GM11168 (cell line): Measurements from ENCODE around the gene CSN3.
"Not testable (repeated sequence)": the region's sequence is repeated elsewhere in the genome, so short reads cannot be mapped to it uniquely, and the experiment has no call there.

Source experiments
- in situ Hi-C: fragments of 300-500 bp; cut with MboI; formaldehyde crosslinking; loops from one replicate; pipeline ENCODE4 v1.12.0; 2022; ENCODE audit warnings: low sequenced_read_pairs; ENCODE audit not compliant: unreplicated experiment

CSN3 gene, protein sequence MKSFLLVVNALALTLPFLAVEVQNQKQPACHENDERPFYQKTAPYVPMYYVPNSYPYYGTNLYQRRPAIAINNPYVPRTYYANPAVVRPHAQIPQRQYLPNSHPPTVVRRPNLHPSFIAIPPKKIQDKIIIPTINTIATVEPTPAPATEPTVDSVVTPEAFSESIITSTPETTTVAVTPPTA

DNA sequence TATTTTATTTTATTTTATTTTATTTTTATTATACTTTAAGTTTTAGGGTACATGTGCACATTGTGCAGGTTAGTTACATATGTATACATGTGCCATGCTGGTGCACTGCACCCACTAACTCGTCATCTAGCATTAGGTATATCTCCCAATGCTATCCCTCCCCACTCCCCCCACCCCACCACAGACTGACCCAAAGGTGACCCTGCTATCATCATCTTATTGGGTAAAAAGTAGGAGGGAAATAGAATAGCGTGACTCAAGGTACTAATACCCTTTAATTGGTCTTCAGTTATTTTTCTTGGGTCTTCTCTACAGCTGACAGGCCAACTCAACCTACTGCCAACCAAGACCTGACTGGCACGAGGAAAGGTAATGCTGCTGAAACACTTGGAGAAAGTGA is at the start of gene CSN3:
Gene CSN3, plus strand, starts transcription at position 301 of the 400 bp plus-strand sequence. CDS start 2,223 bp downstream, outside the sequence.
- in situ Hi-C loops: not testable (repeated sequence)

DNA sequence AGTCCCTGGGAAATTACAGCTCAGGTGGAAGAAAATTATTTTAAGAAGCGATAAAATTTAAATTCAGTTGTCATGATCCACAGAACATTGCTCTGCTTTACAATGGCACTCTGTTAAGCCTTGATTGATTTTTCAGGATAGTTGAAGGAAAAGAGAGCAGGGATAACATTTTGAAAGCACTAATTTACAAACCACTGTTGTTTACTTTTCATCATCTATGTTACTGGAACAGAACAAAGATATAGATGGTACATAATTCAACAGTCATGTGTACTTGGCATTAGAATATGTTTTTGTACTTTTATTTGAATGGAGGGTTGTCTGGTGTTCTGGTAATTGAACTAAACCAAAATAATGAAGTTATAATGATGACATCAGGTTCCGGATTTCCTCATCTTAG is 49.5 kb upstream of the CSN3 start:
- in situ Hi-C loops: loop anchor here (25.0 kb wide), 1 partner anchor 506 kb away; no protein-coding TSS in a partner anchor

DNA sequence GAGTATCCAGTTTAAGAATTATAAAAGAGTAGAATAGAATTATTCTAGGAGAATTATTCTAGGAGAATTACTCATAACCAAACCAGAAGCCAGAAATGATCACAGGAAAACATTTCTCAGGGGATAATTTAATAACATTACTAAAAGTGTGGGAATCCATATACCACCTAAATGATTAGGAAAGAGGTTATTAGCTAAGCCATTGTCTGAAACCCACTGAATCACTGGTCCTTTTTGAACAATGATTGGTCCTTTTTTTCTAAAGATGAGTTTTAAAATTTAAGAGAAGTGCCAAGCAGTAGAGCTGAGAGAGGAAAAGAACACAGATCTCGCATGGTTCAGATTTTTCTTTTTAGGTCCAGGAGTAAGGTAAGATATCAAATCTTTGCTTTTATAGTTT is 47.0 kb upstream of the CSN3 start, which contains the start of gene ODAM:
Gene ODAM, plus strand, starts transcription at position 301 of the 400 bp plus-strand sequence. CDS start 819 bp downstream, outside the sequence.
- in situ Hi-C loops: loop anchor here (25.0 kb wide), 1 partner anchor 508 kb away; no protein-coding TSS in a partner anchor

DNA sequence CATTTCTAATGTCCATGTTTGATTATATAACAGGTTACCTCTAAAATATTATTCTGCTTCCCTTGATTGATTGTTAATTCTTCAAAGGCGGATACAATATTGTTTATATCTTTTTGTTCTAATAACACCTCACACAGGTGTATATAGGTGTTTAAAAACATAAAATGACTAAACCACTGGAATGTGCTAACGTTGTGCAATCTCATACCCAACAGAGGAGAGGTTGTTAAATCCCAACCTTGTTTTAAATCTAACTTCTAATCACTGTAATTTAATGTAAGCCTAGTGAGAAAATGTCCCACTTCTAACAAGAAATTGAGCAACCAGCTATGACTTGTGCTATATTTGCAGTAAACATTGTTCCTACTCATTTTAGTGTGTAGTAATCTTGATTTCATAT is 45.5 kb upstream of the CSN3 start:
- in situ Hi-C loops: loop anchor here (25.0 kb wide), 1 partner anchor 510 kb away; no protein-coding TSS in a partner anchor

DNA sequence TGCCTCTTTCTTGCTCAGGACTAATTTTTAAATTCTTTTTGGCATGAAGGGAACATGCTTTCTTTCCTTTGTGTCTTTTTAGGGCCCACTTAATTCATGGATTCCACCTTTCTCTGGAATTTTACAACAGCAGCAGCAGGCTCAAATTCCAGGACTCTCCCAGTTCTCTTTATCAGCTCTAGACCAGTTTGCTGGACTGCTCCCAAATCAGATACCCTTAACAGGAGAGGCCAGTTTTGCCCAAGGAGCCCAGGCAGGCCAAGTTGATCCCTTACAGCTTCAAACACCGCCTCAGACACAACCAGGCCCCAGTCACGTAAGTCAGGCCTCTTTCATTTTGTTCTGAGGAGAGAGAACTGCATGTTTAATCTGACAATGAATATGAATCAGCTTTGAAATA is 44.6 kb upstream of the CSN3 start:
- in situ Hi-C loops: loop anchor here (25.0 kb wide), 1 partner anchor 511 kb away; no protein-coding TSS in a partner anchor

DNA sequence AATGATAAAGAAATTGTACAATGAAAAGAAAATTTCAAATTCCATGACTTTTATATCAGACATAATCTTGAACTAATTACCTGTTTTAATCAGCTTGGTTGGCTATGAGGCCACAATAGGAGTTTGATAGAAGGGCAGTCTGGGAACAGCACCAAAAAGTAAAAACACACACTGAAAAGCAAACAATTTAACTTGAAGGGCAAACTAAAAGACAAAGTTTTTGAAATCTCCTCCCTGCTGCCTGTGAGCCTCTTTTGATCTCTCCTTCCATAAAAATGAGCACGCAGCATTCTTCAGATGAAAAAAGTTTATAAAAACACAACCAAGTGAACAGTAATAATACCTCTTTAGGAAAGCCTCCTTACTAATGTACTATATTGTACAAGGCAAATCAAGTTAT is 38.8 kb upstream of the CSN3 start:
- in situ Hi-C loops: no loop called here

DNA sequence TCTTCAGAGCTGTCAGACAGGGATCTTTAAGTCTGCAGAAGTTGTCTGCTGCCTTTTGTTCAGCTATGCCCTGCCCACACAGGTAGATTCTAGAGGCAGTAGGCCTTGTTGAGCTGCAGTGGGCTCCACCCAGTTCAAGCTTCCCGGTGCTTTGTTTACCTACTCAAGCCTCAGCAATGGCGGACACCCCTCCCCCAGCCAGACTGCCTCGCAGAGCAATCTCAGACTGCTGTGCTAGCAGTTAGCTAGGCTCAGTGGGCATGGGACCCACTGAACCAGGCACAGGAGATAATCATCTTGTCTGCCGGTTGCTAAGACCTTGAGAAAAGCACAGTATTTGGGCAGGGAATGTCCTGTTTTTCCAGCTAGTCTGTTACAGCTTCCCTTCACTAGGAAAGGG is 29.6 kb upstream of the CSN3 start:
- in situ Hi-C loops: not testable (repeated sequence)

DNA sequence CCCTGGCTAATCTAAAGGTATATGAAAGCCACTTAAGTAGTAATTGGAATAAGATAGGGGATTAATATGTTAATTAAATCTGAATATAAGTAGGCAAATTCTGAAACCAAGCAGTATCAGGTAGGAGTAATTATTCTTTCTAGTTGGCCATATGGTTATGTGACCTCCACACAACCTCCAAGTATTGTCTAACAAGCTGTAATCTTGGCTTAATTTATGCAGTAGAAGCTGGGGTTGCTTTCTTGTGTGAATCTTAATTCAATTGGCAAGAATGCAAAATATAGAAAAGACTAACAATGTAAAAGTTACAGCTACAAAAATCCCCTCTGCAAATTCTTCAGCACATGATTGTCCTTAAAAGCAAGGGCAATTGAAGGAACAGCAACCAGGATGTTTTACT is 26.3 kb upstream of the CSN3 start:
- in situ Hi-C loops: not testable (repeated sequence)

DNA sequence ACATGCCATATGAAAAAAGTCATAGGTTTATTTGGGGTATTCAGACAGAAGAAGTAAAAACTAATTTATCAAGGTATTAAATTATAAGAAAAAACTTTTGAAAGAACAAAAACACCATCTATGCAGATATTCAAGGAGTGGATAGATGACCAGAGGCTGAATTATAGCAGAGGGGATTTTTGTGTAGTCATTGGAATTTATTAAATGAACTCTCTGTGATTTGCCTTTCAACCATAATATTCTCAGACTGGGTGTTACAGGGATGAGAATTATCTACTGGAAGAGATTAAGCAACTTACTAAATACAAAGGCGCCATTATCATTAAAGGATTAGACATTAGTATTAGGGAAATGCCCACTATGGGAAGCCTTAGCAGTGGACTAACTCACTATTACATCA is 25.8 kb upstream of the CSN3 start:
- in situ Hi-C loops: not testable (repeated sequence)

DNA sequence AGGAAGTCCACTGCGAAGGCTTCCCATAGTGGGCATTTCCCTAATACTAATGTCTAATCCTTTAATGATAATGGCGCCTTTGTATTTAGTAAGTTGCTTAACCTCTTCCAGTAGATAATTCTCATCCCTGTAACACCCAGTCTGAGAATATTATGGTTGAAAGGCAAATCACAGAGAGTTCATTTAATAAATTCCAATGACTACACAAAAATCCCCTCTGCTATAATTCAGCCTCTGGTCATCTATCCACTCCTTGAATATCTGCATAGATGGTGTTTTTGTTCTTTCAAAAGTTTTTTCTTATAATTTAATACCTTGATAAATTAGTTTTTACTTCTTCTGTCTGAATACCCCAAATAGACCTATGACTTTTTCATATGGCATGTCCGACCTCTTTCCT is 21.0 kb upstream of the CSN3 start:
- in situ Hi-C loops: not testable (repeated sequence)

DNA sequence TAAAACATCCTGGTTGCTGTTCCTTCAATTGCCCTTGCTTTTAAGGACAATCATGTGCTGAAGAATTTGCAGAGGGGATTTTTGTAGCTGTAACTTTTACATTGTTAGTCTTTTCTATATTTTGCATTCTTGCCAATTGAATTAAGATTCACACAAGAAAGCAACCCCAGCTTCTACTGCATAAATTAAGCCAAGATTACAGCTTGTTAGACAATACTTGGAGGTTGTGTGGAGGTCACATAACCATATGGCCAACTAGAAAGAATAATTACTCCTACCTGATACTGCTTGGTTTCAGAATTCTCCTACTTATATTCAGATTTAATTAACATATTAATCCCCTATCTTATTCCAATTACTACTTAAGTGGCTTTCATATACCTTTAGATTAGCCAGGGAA is 20.6 kb upstream of the CSN3 start:
- in situ Hi-C loops: not testable (repeated sequence)

DNA sequence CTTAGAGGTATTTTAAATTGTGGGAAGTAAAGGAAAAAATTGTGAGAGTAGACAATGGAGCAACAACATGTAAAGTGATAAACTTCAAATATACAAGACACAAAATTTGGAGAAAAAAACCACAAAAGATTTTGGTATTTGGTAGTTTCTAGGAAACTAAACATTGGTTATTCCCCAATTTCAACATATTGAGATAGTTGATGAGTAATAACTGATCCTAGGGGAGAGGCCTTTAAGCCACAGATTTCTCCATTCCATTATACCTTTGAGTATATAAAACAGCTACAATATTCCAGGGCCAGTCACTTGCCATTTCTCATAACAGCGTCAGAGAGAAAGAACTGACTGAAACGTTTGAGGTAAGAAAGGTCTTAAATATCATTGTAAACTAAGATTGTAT is 16.6 kb upstream of the CSN3 start, which contains the start of gene FDCSP:
Gene FDCSP, plus strand, starts transcription at position 301 of the 400 bp plus-strand sequence. CDS start 5,071 bp downstream, outside the sequence.
- in situ Hi-C loops: no loop called here

DNA sequence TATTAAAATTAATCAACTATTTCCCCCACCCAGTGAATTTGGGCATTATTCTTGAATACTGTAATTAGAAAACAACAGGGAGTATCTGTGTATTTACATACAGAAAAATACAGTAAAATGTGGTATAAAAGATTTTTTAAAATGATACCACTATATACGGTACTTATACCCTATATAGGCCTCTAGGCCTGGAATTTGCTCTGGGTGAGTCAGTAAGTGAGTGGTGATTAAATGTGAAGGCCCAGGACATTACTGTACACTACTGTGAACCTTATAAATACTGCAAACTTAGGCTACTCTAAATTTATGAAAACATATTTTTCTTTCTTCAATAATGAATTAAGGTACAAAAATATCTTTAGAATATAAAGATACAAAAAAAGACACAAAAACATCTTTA is 6.3 kb upstream of the CSN3 start:
- in situ Hi-C loops: no loop called here

DNA sequence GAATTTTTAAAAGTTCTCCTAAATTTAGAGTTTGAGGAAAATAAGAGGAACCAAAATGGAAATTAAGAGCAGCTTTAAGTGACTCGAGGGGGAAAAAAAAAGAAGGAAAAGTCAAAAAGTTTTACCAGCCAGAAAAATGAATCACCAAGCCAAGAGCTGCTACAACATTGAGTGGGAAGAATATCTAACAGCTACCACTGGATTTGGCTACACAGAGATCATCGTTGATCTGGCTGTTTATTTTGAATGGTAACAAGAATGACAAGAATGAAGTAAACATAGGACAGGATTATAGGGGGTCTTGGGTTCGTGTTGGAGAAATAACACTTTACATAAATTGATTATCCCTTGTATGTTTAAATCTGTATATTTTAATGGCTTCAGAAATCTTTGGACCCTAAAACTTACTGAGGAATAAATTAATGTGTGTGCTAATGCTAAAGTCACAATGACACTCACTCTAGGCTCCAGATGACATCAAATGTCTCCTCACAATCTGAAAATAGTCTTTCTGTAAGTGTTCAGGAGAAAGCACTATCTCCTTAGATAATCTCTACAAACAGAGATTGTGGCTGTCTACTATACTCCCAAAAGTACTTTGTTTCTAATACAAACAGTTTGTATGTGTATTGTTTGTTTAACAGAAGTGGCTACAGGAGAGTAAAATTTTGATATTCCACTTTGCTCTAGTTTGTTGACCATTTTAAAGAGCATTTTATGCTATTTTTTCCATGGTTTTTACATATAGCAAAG is 3.1 kb upstream of the CSN3 start:
- in situ Hi-C loops: no loop called here

DNA sequence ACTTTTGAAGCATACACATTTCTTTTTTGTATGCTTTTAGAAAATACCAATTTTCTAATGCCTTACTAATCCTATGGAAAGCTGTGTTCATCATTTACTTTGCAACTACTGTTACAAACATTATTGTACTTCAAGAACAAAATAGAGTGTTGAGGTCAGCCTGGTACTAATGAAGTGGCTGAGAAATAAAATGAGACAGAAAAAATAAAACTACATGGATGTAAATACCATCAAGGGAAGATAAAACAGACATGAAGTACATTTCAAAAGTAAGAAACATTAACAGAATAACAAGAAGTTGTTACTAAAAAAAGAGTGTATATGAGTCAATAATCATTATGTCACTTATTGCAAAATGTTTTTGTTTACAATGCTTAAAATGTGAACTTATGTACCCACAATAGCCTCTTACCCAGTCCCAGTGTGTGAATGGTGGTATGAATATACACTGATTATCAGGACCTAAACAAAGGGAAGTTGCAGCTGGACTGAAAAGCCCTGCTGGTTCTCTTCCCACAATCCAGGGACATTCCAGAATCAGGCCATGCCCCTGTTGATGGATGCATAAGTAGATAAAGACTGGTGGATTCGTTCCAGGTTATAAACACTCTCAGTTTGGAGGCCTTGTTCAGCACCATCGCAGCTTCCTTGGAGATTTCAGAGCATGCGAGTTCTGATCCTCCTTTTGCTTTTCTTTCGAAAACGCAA is 2.4 kb upstream of the CSN3 start:
- in situ Hi-C loops: no loop called here

DNA sequence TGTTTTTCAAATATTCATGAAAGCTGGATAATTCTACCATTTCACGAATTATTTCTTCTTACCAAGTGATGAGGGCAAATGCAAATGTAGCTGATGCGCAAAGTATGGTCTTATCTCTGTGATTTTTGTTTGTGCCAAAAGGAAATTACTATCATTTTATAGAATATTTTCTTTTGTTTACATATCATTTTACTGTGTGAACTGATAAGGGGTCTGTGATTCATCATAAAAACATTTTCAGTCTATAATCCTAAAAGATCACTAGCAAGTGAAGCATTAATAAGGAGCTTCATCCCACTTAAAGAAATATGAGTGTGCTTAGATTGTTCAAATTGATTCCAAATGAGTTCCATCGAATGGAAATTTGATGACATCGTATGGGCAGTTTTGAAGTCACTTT is 694 bp downstream of the CSN3 start:
- in situ Hi-C loops: no loop called here

DNA sequence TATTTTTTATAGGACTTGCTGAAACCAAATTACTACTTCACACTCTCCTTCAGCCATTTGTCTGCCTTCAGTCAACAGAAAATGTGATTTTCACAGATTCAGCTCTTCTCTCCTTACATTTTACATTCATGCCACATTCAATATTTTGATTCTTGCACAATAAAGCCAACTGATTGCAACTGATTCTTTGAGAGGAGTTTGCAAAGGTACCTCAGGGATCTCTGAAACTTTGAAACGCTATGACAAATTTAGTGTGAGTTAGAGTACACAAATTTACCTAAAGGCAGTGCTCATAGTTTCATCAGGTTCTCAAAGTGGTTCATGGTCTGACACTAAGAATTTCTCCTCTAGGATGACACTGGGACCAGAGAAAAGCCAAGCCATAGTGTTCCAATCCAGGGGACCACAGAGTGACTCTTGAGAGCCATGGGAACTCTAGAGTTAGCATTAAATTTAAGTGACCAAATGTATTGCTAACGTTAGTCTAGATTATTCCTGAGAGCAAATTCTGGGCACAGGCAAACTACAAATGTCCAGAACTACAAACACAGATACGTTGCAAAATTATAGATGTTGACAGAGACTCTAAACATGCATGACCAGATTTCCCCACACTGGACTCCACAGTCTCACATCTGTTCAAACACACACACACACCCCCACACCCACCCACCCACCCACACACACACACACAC is 9.0 kb downstream of the CSN3 start:
- in situ Hi-C loops: no loop called here

DNA sequence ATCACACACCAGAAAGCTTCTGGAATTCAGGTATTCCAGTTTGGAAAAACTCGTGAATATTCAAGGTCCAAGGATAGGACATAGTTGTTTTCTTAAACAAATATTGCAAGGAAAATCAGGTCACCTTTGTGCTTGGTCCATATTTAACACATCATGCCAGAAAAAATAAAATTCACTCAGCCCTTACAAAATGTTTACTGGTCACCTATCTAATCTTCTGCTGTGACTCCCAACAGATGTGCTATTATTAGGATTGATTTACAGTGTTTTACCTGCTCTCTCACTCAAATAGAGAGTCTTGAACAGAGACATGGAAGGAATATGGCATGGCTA is 9.5 kb downstream of the CSN3 start:
- in situ Hi-C loops: no loop called here

DNA sequence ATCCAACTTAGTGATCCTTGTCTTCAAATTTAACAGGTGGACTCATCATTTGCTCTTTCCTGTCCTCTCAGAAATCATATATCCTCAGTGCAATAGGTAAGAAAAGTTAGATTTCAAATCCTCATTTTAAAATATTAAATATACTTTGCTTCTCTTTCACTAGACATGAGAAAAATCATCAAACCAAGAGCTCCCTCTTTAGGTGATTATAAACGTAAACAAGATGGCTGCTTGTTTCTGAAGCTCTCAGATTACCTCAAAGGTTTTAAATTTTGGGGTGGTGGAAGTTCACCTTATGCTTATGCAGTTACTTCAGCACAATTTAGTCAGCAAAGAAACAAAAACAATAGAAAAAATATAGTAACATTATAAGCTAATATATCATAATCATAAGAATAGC is 27.3 kb downstream of the CSN3 start:
- in situ Hi-C loops: no loop called here

DNA sequence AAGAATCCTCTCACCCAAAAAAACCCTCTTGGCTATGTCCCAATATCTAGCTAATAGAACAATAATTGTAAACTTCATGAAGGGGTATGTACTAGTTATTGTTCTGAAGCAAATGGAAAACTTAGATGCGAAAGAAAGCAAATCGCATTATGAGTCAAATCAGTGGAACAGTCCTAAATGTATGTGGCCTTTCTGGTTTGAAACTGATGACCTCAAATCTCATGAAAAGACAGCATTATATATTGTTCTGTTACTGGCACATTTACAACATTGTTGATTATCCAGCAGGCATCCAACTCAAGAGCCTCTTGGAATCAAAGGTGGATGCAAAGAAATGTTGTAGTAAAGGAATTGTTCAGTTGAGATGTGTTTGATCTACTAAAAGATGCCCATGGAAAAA is 34.7 kb downstream of the CSN3 start:
- in situ Hi-C loops: no loop called here
